Small intestine (tissue), 7 donors: ENCODE measurements around the gene CD84. TPM values are rescaled to one million over a fixed set of nuclear protein-coding genes. Genes with fewer than 3 reads are reported as not detected.

Experiments used
- DNase-seq, 2 donors: peaks; one replicate each; pipeline versions ENCODE4 v3.0.0 to v3.0.0-alpha.2; 2013
- FAIRE-seq: peaks from 2 replicates; lab custom pipeline; 2012; peaks lifted over from hg19 to GRCh38; lab: Jason Lieb, UNC
- H3K27ac ChIP-seq, 3 donors: one replicate each; pipeline ENCODE4 v1.5.1; 2013; ENCODE audit warnings: low read length in 2 of 3, mild to moderate bottlenecking in 2 of 3, control low read depth in 1 of 3, inconsistent platforms in 1 of 3, low read depth in 1 of 3, moderate library complexity in 1 of 3
- H3K27me3 ChIP-seq, 3 donors: one replicate each; pipeline ENCODE4 v1.6.1; 2013; ENCODE audit warnings: low read length in 3 of 3, inconsistent platforms in 1 of 3; ENCODE audit not compliant: control insufficient read depth in 3 of 3, insufficient read depth in 3 of 3
- H3K36me3 ChIP-seq, 3 donors: one replicate each; pipeline ENCODE4 v1.6.1; 2013; ENCODE audit warnings: low read length in 3 of 3, inconsistent platforms in 1 of 3, low read depth in 1 of 3, mild to moderate bottlenecking in 1 of 3, moderate library complexity in 1 of 3; ENCODE audit not compliant: control insufficient read depth in 3 of 3, insufficient read depth in 2 of 3
- H3K4me1 ChIP-seq, 3 donors: one replicate each; pipeline ENCODE4 v1.6.1; 2013; ENCODE audit warnings: low read length in 2 of 3, inconsistent platforms in 1 of 3, low read depth in 1 of 3, mild to moderate bottlenecking in 1 of 3, moderate library complexity in 1 of 3; ENCODE audit not compliant: control insufficient read depth in 3 of 3, insufficient read depth in 2 of 3
- H3K4me3 ChIP-seq, 3 donors: one replicate each; pipeline ENCODE4 v1.5.1; 2013; ENCODE audit warnings: low read length in 3 of 3, control low read depth in 1 of 3, inconsistent platforms in 1 of 3, low read depth in 1 of 3, mild to moderate bottlenecking in 1 of 3, moderate library complexity in 1 of 3
- H3K9me3 ChIP-seq, 2 donors: one replicate each; pipeline ENCODE4 v1.6.1; 2013; ENCODE audit warnings: low read depth in 1 of 2, low read length in 1 of 2; ENCODE audit not compliant: control insufficient read depth in 2 of 2, insufficient read depth in 1 of 2
- WGBS, 3 donors: extraction: QIAGEN DNeasy Blood & Tissue Kit; methylation state at CpG; one replicate each; pipeline ENCODE4 v1.1.7; 2013; 5-methylcytosine and 5-hydroxymethylcytosine counted together
- polyA plus RNA-seq, 4 donors: library from polyadenylated mRNA; stranded (reverse) in 3 of 4; unstranded in 1 of 4; fragments of 200-250 nt in 3 of 4; fragments of 120-200 nt in 1 of 4; gene quantifications; one replicate each; pipeline versions ENCODE4 v1.2.1 to v1.2.3, GENCODE V29; 2013
- donor health status: healthy with polysubstance abuse.
- donor health status: control.
- donor health status: control.
- donor health status: Bipolar disorder and iron deficiency.
- donor health status: healthy.

Gene CD84
- polyA plus RNA-seq, 4 donors, result 0.22 to 1.5 (median 0.60) TPM

DNA sequence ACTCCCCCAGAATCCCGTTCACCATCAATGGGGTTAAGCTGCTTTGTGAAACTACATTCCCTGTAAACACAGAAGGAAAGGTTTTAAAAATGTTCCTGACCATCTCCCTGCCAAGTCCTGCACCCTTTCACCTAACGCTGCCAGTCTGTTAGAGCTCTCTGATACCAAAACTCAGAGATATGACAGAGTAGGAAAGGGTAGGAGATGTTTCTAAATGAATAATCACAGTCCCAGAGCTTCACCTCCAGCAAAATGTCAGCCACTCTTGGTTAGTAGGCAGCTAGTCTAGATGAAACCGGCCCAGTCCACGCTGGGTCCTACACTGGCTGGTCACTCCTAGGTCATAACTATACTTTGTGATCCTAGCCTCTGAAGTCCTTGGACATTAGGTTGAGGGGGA lies 83.0 kb downstream of the CD84 start:
- Histone ChIP-seq H3K27ac (no peak overlapping the region), H3K27me3 (no peaks in the 10 kb centered on the region)
- FAIRE-seq, result no peak

DNA sequence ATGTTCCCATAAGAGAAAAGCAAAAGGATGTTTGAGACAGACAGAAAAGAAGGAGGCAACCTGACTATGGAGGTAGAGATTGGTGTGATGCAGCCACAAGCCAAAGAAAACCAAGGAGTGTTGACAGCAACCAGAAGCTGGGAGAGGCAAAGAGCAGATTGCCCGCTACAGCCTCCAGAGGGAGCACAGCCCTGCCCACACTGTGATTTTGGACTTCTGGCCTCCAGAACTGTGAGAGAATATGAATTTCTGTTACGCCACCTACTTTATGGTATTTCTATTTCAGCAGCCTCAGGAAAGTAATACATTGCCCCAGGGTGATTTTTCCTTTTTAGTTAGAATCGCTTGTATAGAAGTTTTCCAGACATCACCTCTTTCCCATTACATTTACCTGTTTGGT lies 84.7 kb downstream of the CD84 start:
- 84 to 90% (median 85%) methylated on average over 3 of the region's 3 CpGs for WGBS, 3 donors
- no peaks in the 10 kb centered on the region for H3K27me3 ChIP-seq
- H3K4me1 ChIP-seq, result peaks cover 0 to 9% (median 0%) of the 10 kb centered on the region in 3 donors
- H3K27ac ChIP-seq, result no peak overlapping the region
- H3K9me3 ChIP-seq, result peaks cover 0 to 3% of the 10 kb centered on the region in 2 donors
- no peaks in the 10 kb centered on the region for H3K36me3 ChIP-seq
- FAIRE-seq (no peak), DNase-seq (peak; percentile 37 to 56)
- H3K4me3 ChIP-seq, result no peak overlapping the region

More for the DNA sequence above, 83.0 kb downstream of the CD84 start:
- Histone ChIP-seq H3K36me3 (no peaks in the 10 kb centered on the region), H3K4me1 (peaks cover 0 to 9% (median 0%) of the 10 kb centered on the region in 3 donors), H3K4me3 (no peak overlapping the region), H3K9me3 (peaks cover 0 to 3% of the 10 kb centered on the region in 2 donors)
- DNase-seq, result no peak
- WGBS, 3 donors, result 85 to 94% (median 91%) methylated on average over 4 of the region's 4 CpGs

DNA sequence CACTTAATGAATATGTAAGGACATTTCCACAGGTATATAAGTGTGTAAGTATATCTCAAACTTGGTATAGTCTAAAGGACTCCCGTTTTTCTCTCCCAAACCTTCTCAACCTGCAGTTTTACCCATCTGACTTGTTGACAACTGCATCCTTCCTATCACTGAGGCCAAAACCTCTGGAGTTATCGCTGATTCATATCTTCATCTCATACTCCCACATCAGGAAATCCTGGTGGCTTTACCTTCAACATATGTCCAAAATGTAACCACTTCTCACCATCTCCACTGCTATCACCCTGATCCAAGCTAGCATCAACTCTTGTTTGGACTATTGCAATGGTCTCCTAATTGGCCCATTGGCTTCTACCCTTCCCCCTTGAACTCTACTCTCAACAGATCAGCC lies 86.7 kb downstream of the CD84 start:
- no peaks in the 10 kb centered on the region for H3K9me3 ChIP-seq
- WGBS, 3 donors, result 84 to 95% (median 89%) methylated on average over 2 of the region's 2 CpGs
- H3K4me3 ChIP-seq, result no peak overlapping the region
- no peaks in the 10 kb centered on the region for H3K36me3 ChIP-seq
- no peak for FAIRE-seq
- DNase-seq, result no peak
- H3K27me3 ChIP-seq, result no peaks in the 10 kb centered on the region
- peak overlapping the region in 1 of 3 donors; percentile 77 for H3K27ac ChIP-seq
- peaks cover 0 to 9% (median 0%) of the 10 kb centered on the region in 3 donors for H3K4me1 ChIP-seq

DNA sequence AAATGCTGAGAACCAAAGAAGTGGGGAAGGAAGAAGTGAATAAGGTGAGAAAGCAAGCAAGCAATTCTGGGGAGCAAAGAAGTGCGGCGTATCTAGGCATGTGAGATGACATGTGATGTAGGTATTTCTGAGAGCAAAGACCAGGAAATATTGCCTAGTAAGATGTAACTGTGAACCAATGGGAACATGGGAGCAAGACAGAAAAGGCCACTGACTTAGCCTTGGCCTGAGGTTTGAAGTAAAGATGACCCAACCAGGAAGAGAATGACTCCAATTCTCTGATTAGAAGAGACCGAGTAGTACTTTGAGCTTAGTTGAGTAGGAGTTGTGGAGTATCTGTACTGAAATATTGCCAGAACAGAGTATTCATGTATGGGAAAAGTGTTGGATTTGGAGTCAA lies 87.3 kb downstream of the CD84 start:
- Histone ChIP-seq H3K27ac (peak overlapping the region in 1 of 3 donors; percentile 77), H3K9me3 (no peaks in the 10 kb centered on the region), H3K4me3 (no peak overlapping the region), H3K36me3 (no peaks in the 10 kb centered on the region), H3K4me1 (peaks cover 0 to 9% (median 0%) of the 10 kb centered on the region in 3 donors), H3K27me3 (no peaks in the 10 kb centered on the region)
- FAIRE-seq (no peak), DNase-seq (peak in 1 of 2 donors; percentile 63)
- 91 to 96% (median 96%) methylated on average over 3 of the region's 3 CpGs for WGBS, 3 donors

Other genes with a start within 250 kb of the CD84 start
- 100 to 1,000 TPM in 2 of 4 donors, 10 to 100 TPM in 2; 79.7 to 143 (median 93.2) TPM for gene COPA, start 236.2 kb downstream of the CD84 start, polyA plus RNA-seq
- gene NCSTN, start 236.1 kb downstream of the CD84 start, polyA plus RNA-seq, result 100 to 1,000 TPM in 1 of 4 donors, 10 to 100 TPM in 3; 50.1 to 138 (median 59.6) TPM
- under 1 TPM; 0.15 to 0.67 (median 0.37) TPM for gene NHLH1, start 212.4 kb downstream of the CD84 start, polyA plus RNA-seq
- gene VANGL2, start 178.9 kb downstream of the CD84 start, polyA plus RNA-seq, result 10 to 100 TPM in 1 of 4 donors, 1 to 10 TPM in 1, under 1 TPM in 2; 0.27 to 20.6 (median 3.0) TPM
- 1 to 10 TPM in 2 of 4 donors, under 1 TPM in 2; 0.22 to 1.6 (median 1.1) TPM for gene SLAMF6, start 56.2 kb downstream of the CD84 start, polyA plus RNA-seq
- 1 to 10 TPM in 1 of 4 donors, under 1 TPM in 3; 0.22 to 1.4 (median 0.57) TPM for gene SLAMF1, start 67.5 kb upstream of the CD84 start, polyA plus RNA-seq
- 10 to 100 TPM in 2 of 4 donors, 1 to 10 TPM in 2; 5.6 to 28.6 (median 10.7) TPM for gene CD48, start 132.3 kb upstream of the CD84 start, polyA plus RNA-seq
- gene SLAMF7, start 159.8 kb upstream of the CD84 start, polyA plus RNA-seq, result 10 to 100 TPM in 1 of 4 donors, 1 to 10 TPM in 3; 1.8 to 12.2 (median 3.7) TPM
- 1 to 10 TPM in 3 of 4 donors, under 1 TPM in 1; 0.45 to 3.8 (median 1.1) TPM for gene LY9, start 216.7 kb upstream of the CD84 start, polyA plus RNA-seq